Measurements from ENCODE around the gene SNCAIP. TPM values are rescaled to one million over a fixed set of nuclear protein-coding genes. Genes with fewer than 3 reads are reported as not detected.
A peak's percentile ranks its signal among the peaks of the same experiment; 100 is the strongest.

The SNCAIP gene
- total and polyA plus RNA-seq, 2 donors (not counting 1 experiment from before 2014, with no cell fraction given): 1.3 to 4.1 TPM

DNA sequence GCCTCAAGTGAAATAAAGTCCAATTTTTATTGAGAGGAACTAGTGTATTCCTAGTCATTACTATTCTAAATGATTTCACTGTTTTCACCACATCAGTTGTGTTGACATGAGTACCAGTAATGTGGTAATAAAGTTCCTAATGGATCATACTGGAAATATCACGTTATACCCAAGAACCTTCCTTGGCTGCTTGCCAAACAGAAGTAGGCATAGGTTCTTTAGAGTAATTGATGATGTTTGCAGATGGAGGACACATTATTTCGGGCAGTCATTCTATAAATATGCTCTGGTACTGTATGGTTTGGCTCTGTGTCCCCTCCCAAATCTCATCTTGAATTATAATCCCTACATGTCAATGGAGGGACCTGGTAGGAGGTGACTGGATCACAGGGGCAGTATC lies 15.1 kb downstream of the SNCAIP start:
- H2AFZ ChIP-seq (ENCODE audit: low read length): no peak overlapping the region
- H3K27me3 ChIP-seq (ENCODE audit: control insufficient read depth, insufficient read depth, low read length): no peaks in the 10 kb centered on the region

DNA sequence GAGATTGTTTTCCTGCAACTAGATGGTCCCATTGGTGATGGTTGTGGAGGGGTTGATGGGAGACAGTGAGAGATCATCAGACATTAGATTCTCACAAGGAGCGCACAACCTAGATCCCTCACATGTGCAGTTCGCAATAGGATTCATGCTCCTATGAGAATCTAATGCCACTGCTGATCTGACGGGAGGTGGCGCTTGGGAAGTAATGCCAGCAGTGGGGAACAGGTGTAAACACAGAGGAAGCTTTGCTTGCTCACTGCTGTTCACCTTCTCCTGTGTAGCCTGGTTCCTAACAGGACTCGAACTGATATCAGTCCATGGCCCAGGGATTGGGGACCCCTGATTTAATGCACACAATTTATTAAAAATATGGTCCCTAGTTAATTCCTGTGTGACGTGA lies 18.8 kb downstream of the SNCAIP start:
- no peaks in the 10 kb centered on the region for H3K9me3 ChIP-seq (ENCODE audit: control insufficient read depth, insufficient read depth, low read depth, low read length)
- no peak overlapping the region for H3K9ac ChIP-seq (ENCODE audit: insufficient read depth, low read length)
- no peaks in the 10 kb centered on the region for H3K36me3 ChIP-seq (ENCODE audit: control insufficient read depth, insufficient read depth, low read length)
- H4K20me1 ChIP-seq (ENCODE audit: control insufficient read depth, extremely low read depth, insufficient read depth, low read length): no peaks in the 10 kb centered on the region
- no peak overlapping the region for H3K4me3 ChIP-seq (replicated peaks in 1 of 4; ENCODE audit: control extremely low read depth in 1 of 4, insufficient read depth in 1 of 4, low read depth in 3 of 4, low read length in 4 of 4)
- H3K79me2 ChIP-seq (ENCODE audit: control insufficient read depth, insufficient read depth, low read length): no peaks in the 10 kb centered on the region
- no peaks in the 10 kb centered on the region for H3K4me1 ChIP-seq (ENCODE audit: control insufficient read depth, extremely low read depth, insufficient read depth, low read length)
- no peak overlapping the region for H3K4me2 ChIP-seq (ENCODE audit: extremely low read depth, insufficient read depth, low read length)
- H2AFZ ChIP-seq (ENCODE audit: low read length): no peak overlapping the region
- no peak for DNase-seq (ENCODE audit: low read depth in 2 of 2)
- H3K27ac ChIP-seq (ENCODE audit: insufficient read depth, low read length): no peak overlapping the region
- TF ChIP-seq EZH2 (IDR thresholded peaks at IDR 0.05; ENCODE audit: low read length, missing control alignments): no peak
- TF ChIP-seq, protein P1, sequence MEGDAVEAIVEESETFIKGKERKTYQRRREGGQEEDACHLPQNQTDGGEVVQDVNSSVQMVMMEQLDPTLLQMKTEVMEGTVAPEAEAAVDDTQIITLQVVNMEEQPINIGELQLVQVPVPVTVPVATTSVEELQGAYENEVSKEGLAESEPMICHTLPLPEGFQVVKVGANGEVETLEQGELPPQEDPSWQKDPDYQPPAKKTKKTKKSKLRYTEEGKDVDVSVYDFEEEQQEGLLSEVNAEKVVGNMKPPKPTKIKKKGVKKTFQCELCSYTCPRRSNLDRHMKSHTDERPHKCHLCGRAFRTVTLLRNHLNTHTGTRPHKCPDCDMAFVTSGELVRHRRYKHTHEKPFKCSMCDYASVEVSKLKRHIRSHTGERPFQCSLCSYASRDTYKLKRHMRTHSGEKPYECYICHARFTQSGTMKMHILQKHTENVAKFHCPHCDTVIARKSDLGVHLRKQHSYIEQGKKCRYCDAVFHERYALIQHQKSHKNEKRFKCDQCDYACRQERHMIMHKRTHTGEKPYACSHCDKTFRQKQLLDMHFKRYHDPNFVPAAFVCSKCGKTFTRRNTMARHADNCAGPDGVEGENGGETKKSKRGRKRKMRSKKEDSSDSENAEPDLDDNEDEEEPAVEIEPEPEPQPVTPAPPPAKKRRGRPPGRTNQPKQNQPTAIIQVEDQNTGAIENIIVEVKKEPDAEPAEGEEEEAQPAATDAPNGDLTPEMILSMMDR (conservative IDR thresholded peaks at IDR 0.05 in 1 of 2, IDR thresholded peaks at IDR 0.05 in 1 of 2; ENCODE audit: low read depth in 1 of 2, low read length in 2 of 2): no peak
- H3K27me3 ChIP-seq (ENCODE audit: control insufficient read depth, insufficient read depth, low read length): no peaks in the 10 kb centered on the region

More for the DNA sequence above, 15.1 kb downstream of the SNCAIP start:
- no peaks in the 10 kb centered on the region for H3K36me3 ChIP-seq (ENCODE audit: control insufficient read depth, insufficient read depth, low read length)
- H3K9me3 ChIP-seq (ENCODE audit: control insufficient read depth, insufficient read depth, low read depth, low read length): no peaks in the 10 kb centered on the region
- H3K27ac ChIP-seq (ENCODE audit: insufficient read depth, low read length): no peak overlapping the region
- H4K20me1 ChIP-seq (ENCODE audit: control insufficient read depth, extremely low read depth, insufficient read depth, low read length): no peaks in the 10 kb centered on the region
- no peak for DNase-seq (ENCODE audit: low read depth in 2 of 2)
- H3K9ac ChIP-seq (ENCODE audit: insufficient read depth, low read length): no peak overlapping the region
- H3K4me3 ChIP-seq (replicated peaks in 1 of 4; ENCODE audit: control extremely low read depth in 1 of 4, insufficient read depth in 1 of 4, low read depth in 3 of 4, low read length in 4 of 4): no peak overlapping the region
- TF ChIP-seq, protein P1 (conservative IDR thresholded peaks at IDR 0.05 in 1 of 2, IDR thresholded peaks at IDR 0.05 in 1 of 2; ENCODE audit: low read depth in 1 of 2, low read length in 2 of 2): no peak
- TF ChIP-seq EZH2 (IDR thresholded peaks at IDR 0.05; ENCODE audit: low read length, missing control alignments): no peak
- H3K79me2 ChIP-seq (ENCODE audit: control insufficient read depth, insufficient read depth, low read length): no peaks in the 10 kb centered on the region
- H3K4me1 ChIP-seq (ENCODE audit: control insufficient read depth, extremely low read depth, insufficient read depth, low read length): no peaks in the 10 kb centered on the region
- H3K4me2 ChIP-seq (ENCODE audit: extremely low read depth, insufficient read depth, low read length): no peak overlapping the region

DNA sequence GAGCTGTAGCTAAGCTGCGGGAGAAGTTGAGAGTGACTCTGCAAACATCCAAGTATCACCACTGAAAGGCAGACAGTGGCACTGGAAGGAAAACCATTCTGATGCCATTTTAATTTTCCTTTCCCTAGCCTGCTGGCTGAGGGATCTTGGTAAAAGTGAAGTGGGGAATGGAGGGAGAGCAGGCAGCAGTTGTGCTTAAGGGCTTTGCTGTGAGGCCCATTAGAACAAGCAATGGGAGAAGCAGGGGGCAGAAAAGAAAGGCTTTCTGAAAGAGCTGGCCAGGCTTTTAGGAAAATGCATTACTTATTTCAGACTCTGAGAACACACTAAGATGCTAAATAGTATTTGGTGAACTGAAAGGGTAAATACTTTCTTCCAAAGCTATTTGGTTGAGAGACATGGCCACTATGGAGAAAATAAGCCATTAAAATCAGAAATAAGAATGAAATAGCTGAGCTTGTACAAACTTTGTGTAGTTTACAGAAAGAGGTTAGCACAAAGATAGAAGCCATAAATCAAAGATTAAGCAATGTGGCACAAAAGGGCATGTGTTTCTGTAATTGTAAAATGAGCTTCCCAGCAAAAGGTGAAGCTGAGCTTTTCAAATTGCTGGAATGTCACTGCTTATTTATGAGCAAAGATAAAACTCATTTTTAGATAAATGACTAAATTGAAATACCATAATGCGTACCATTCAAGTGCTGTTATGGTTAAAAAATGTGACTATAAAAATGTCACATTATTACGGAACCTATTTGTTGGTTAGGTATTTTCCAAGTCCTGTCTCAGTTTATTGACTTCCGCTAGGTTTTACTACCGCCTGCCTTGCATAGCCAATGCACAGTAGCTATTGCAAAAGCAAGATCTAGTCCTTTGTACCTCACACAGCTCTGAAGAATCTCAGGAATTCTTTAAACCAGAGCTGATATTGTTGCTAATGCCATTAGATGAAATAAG lies 20.8 kb downstream of the SNCAIP start:
- peak; percentile 36 to 46 for DNase-seq (ENCODE audit: low read depth in 2 of 2)
- H2AFZ ChIP-seq (ENCODE audit: low read length): no peak overlapping the region
- H3K9me3 ChIP-seq (ENCODE audit: control insufficient read depth, insufficient read depth, low read depth, low read length): no peaks in the 10 kb centered on the region
- no peaks in the 10 kb centered on the region for H4K20me1 ChIP-seq (ENCODE audit: control insufficient read depth, extremely low read depth, insufficient read depth, low read length)
- H3K4me1 ChIP-seq (ENCODE audit: control insufficient read depth, extremely low read depth, insufficient read depth, low read length): no peaks in the 10 kb centered on the region
- no peaks in the 10 kb centered on the region for H3K79me2 ChIP-seq (ENCODE audit: control insufficient read depth, insufficient read depth, low read length)
- H3K27me3 ChIP-seq (ENCODE audit: control insufficient read depth, insufficient read depth, low read length): no peaks in the 10 kb centered on the region
- H3K36me3 ChIP-seq (ENCODE audit: control insufficient read depth, insufficient read depth, low read length): no peaks in the 10 kb centered on the region
- H3K9ac ChIP-seq (ENCODE audit: insufficient read depth, low read length): no peak overlapping the region
- no peak for TF ChIP-seq EZH2 (IDR thresholded peaks at IDR 0.05; ENCODE audit: low read length, missing control alignments)
- TF ChIP-seq, protein P1 (conservative IDR thresholded peaks at IDR 0.05 in 1 of 2, IDR thresholded peaks at IDR 0.05 in 1 of 2; ENCODE audit: low read depth in 1 of 2, low read length in 2 of 2): no peak
- H3K27ac ChIP-seq (ENCODE audit: insufficient read depth, low read length): no peak overlapping the region
- H3K4me2 ChIP-seq (ENCODE audit: extremely low read depth, insufficient read depth, low read length): no peak overlapping the region
- no peak overlapping the region for H3K4me3 ChIP-seq (replicated peaks in 1 of 4; ENCODE audit: control extremely low read depth in 1 of 4, insufficient read depth in 1 of 4, low read depth in 3 of 4, low read length in 4 of 4)

All from fibroblast of lung (primary cell).